H7 (cell line): ENCODE results near the gene SH2D6. TPM values are rescaled to one million over a fixed set of nuclear protein-coding genes. Genes with fewer than 3 reads are reported as not detected.
"Not testable (repeated sequence)": the region's sequence is repeated elsewhere in the genome, so short reads cannot be mapped to it uniquely, and the experiment has no call there.

Source experiments
- DNase-seq: peaks from one replicate; pipeline ENCODE4 v3.0.0; 2012
- H3K27me3 ChIP-seq: 2 replicates; pipeline ENCODE4 v1.6.0; 2011; ENCODE audit warnings: mild to moderate bottlenecking, low read length; ENCODE audit not compliant: control insufficient read depth, insufficient read depth
- H3K36me3 ChIP-seq: replicated peaks from 2 replicates; pipeline ENCODE4 v1.5.1; 2011; ENCODE audit warnings: low read length; ENCODE audit not compliant: control insufficient read depth, insufficient read depth
- H3K4me3 ChIP-seq: 2 replicates; pipeline ENCODE4 v1.5.1; 2011; ENCODE audit warnings: low read depth, mild to moderate bottlenecking, control low read depth, low read length, moderate library complexity; ENCODE audit not compliant: insufficient read depth
- total RNA-seq: library from RNA; depleted of rRNA; stranded (reverse); fragments of >200 nt; shearing (Covaris generic); gene quantifications from 2 replicates; pipeline ENCODE4 v1.2.3, GENCODE V29; 2014

SH2D6 gene
- total RNA-seq, 1 experiment from 2014 or later = not detected

GRCh38 chr2:85409845-85410583, 8.5 kb upstream of the SH2D6 start, which contains the start of gene CAPG:
TSS of gene CAPG (minus strand) at chr2:85410366. CDS start at chr2:85402145, 8,221 bp downstream.
- H3K4me3 ChIP-seq = no peak within 1 kb of the TSS

GRCh38 chr2:85410584-85411404, 7.7 kb upstream of the SH2D6 start:
- Histone ChIP-seq H3K36me3 (no peaks in the 10 kb centered on the region), H3K27me3 (no peaks in the 10 kb centered on the region), H3K4me3 (no peak overlapping the region)
- no peak for DNase-seq

More at GRCh38 chr2:85409845-85410583, 8.5 kb upstream of the SH2D6 start, which contains the start of gene CAPG:
- no peaks in the 10 kb centered on the region for H3K27me3 ChIP-seq
- peak; percentile 67 for DNase-seq
- H3K36me3 ChIP-seq = no peaks in the 10 kb centered on the region

- H3K4me3 ChIP-seq = no peak overlapping the region
- H3K36me3 ChIP-seq = no peaks in the 10 kb centered on the region
- DNase-seq = no peak
- H3K27me3 ChIP-seq = no peaks in the 10 kb centered on the region
Measured at GRCh38 chr2:85411405-85411748, 7.1 kb upstream of the SH2D6 start.

- H3K4me3 ChIP-seq = peak overlapping the region; percentile 62
- no peaks in the 10 kb centered on the region for H3K27me3 ChIP-seq
- peak; percentile 87 for DNase-seq
- H3K36me3 ChIP-seq = no peaks in the 10 kb centered on the region
Measured at GRCh38 chr2:85413592-85414420, 4.7 kb upstream of the SH2D6 start.

GRCh38 chr2:85414421-85414759, 4.1 kb upstream of the SH2D6 start:
- peak overlapping the region; percentile 62; the same call in 1 of the 2 replicates for H3K4me3 ChIP-seq
- not testable (repeated sequence) for DNase-seq, H3K36me3 ChIP-seq, H3K27me3 ChIP-seq

- no peaks in the 10 kb centered on the region for H3K36me3 ChIP-seq
- no peak for DNase-seq
Measured at GRCh38 chr2:85414761-85415553, 3.6 kb upstream of the SH2D6 start.

GRCh38 chr2:85415980-85416650, 2.4 kb upstream of the SH2D6 start:
- no peaks in the 10 kb centered on the region for H3K27me3 ChIP-seq
- DNase-seq = no peak
- H3K4me3 ChIP-seq = no peak overlapping the region
- H3K36me3 ChIP-seq = no peaks in the 10 kb centered on the region

More at GRCh38 chr2:85414761-85415553, 3.6 kb upstream of the SH2D6 start:
- Histone ChIP-seq H3K27me3 (no peaks in the 10 kb centered on the region), H3K4me3 (no peak overlapping the region)

GRCh38 chr2:85419009-85419675, 628 bp downstream of the SH2D6 start:
- DNase-seq = no peak
- H3K27me3 ChIP-seq = no peaks in the 10 kb centered on the region
- no peaks in the 10 kb centered on the region for H3K36me3 ChIP-seq
- H3K4me3 ChIP-seq = peak overlapping the region; percentile 70

- Histone ChIP-seq H3K36me3 (no peaks in the 10 kb centered on the region), H3K27me3 (no peaks in the 10 kb centered on the region), H3K4me3 (no peak overlapping the region)
- peak; percentile 96 for DNase-seq
Measured at GRCh38 chr2:85420536-85421259, 2.2 kb downstream of the SH2D6 start.

GRCh38 chr2:85421260-85422071, 3.0 kb downstream of the SH2D6 start:
- Histone ChIP-seq H3K27me3 (no peaks in the 10 kb centered on the region), H3K4me3 (no peak overlapping the region)
- DNase-seq = no peak

GRCh38 chr2:85422072-85422457, 3.6 kb downstream of the SH2D6 start:
- H3K4me3 ChIP-seq = no peak overlapping the region
- H3K36me3 ChIP-seq = no peaks in the 10 kb centered on the region
- no peak for DNase-seq
- H3K27me3 ChIP-seq = no peaks in the 10 kb centered on the region

More at GRCh38 chr2:85421260-85422071, 3.0 kb downstream of the SH2D6 start:
- no peaks in the 10 kb centered on the region for H3K36me3 ChIP-seq

GRCh38 chr2:85423525-85423924, 5.0 kb downstream of the SH2D6 start:
- no peak for DNase-seq
- Histone ChIP-seq H3K27me3 (no peaks in the 10 kb centered on the region; the same call in 1 of the 2 replicates), H3K4me3 (no peak overlapping the region), H3K36me3 (no peaks in the 10 kb centered on the region)
